ENCODE measurements around the gene IGLL1. TPM values are rescaled to one million over a fixed set of nuclear protein-coding genes. Genes with fewer than 3 reads are reported as not detected.
"Not testable (repeated sequence)": the region's sequence is repeated elsewhere in the genome, so short reads cannot be mapped to it uniquely, and the experiment has no call there.

The IGLL1 gene
- total and polyA plus RNA-seq, 5 experiments from 2014 or later, result not detected

GRCh38 chr22:23553924-23554870 is 25.9 kb downstream of the IGLL1 start:
- peaks cover 0 to 5% (median 3%) of the 10 kb centered on the region in 5 donors for H3K27me3 Mint-ChIP-seq
- H3K4me3 Mint-ChIP-seq, result no peak overlapping the region
- peak overlapping the region in 1 of 10 donors; percentile 40 for H3K27ac Mint-ChIP-seq
- POLR2A ChIA-PET, result no interaction called here
- DNase-seq, result peak in 1 of 10 donors; percentile 27
- H3K9me3 Mint-ChIP-seq, result peaks cover 0 to 2% (median 0%) of the 10 kb centered on the region in 9 donors
- ATAC-seq, result no peak
- H3K36me3 Mint-ChIP-seq, result no peaks in the 10 kb centered on the region
- H3K4me1 Mint-ChIP-seq, result no peaks in the 10 kb centered on the region

GRCh38 chr22:23553438-23553837 is 26.7 kb downstream of the IGLL1 start:
- peaks cover 0 to 4% (median under 1%) of the 10 kb centered on the region in 9 donors for H3K9me3 Mint-ChIP-seq
- H3K27ac Mint-ChIP-seq, result no peak overlapping the region
- no peaks in the 10 kb centered on the region for H3K4me1 Mint-ChIP-seq
- DNase-seq, result peak in 1 of 10 donors; percentile 51
- POLR2A ChIA-PET, result no interaction called here
- H3K4me3 Mint-ChIP-seq, result no peak overlapping the region
- no peak for ATAC-seq
- peaks cover 0 to under 1% (median 0%) of the 10 kb centered on the region in 3 donors for H3K36me3 Mint-ChIP-seq
- peaks cover 0 to 5% (median 3%) of the 10 kb centered on the region in 5 donors for H3K27me3 Mint-ChIP-seq

- H3K4me1 Mint-ChIP-seq, result no peaks in the 10 kb centered on the region
- no peak overlapping the region for H3K4me3 Mint-ChIP-seq
- peaks cover 0 to 10% (median 2%) of the 10 kb centered on the region in 3 donors for H3K36me3 Mint-ChIP-seq
- DNase-seq (no peak), ATAC-seq (no peak)
- no peak overlapping the region for H3K27ac Mint-ChIP-seq
- POLR2A ChIA-PET, result no interaction called here
- peaks cover 0 to 11% (median 6%) of the 10 kb centered on the region in 9 donors for H3K9me3 Mint-ChIP-seq
- peaks cover 0 to 5% (median 3%) of the 10 kb centered on the region in 5 donors for H3K27me3 Mint-ChIP-seq
These were observed 27.5 kb downstream of the IGLL1 start for GRCh38 chr22:23552573-23552972.

GRCh38 chr22:23551385-23551784 is 28.7 kb downstream of the IGLL1 start:
- Mint-ChIP-seq H3K9me3 (peaks cover 0 to 18% (median 6%) of the 10 kb centered on the region in 9 donors), H3K4me3 (no peak overlapping the region), H3K27ac (no peak overlapping the region), H3K4me1 (no peaks in the 10 kb centered on the region), H3K36me3 (peaks cover 0 to 12% (median 2%) of the 10 kb centered on the region in 3 donors), H3K27me3 (peaks cover 0 to 5% (median 2%) of the 10 kb centered on the region in 5 donors)
- no peak for DNase-seq
- no peak for ATAC-seq
- POLR2A ChIA-PET, result no interaction called here

GRCh38 chr22:23550049-23550650 is 29.9 kb downstream of the IGLL1 start:
- DNase-seq (peak in 1 of 10 donors; percentile 19), ATAC-seq (no peak)
- peaks cover 0 to 3% (median 2%) of the 10 kb centered on the region in 5 donors for H3K27me3 Mint-ChIP-seq
- H3K4me3 Mint-ChIP-seq, result no peak overlapping the region
- no peaks in the 10 kb centered on the region for H3K4me1 Mint-ChIP-seq
- H3K9me3 Mint-ChIP-seq, result peaks cover 0 to 19% (median 6%) of the 10 kb centered on the region in 9 donors
- H3K27ac Mint-ChIP-seq, result no peak overlapping the region
- POLR2A ChIA-PET, result no interaction called here
- peaks cover 0 to 12% (median 2%) of the 10 kb centered on the region in 3 donors for H3K36me3 Mint-ChIP-seq

- DNase-seq (peak in 1 of 10 donors; percentile 24), ATAC-seq (no peak)
- Mint-ChIP-seq H3K4me3 (no peak overlapping the region), H3K27me3 (no peaks in the 10 kb centered on the region), H3K27ac (no peak overlapping the region), H3K4me1 (no peaks in the 10 kb centered on the region), H3K9me3 (peaks cover 0 to 19% (median 6%) of the 10 kb centered on the region in 9 donors), H3K36me3 (peaks cover 0 to 12% (median 2%) of the 10 kb centered on the region in 3 donors)
- POLR2A ChIA-PET, result no interaction called here
These were observed 30.9 kb downstream of the IGLL1 start for GRCh38 chr22:23549198-23549595.

GRCh38 chr22:23548501-23549197 is 31.4 kb downstream of the IGLL1 start:
- H3K4me1 Mint-ChIP-seq, result no peaks in the 10 kb centered on the region
- no peak overlapping the region for H3K4me3 Mint-ChIP-seq
- no peak overlapping the region for H3K27ac Mint-ChIP-seq
- ATAC-seq, result no peak
- H3K9me3 Mint-ChIP-seq, result peaks cover 0 to 19% (median 6%) of the 10 kb centered on the region in 9 donors
- peaks cover 0 to 12% (median 2%) of the 10 kb centered on the region in 3 donors for H3K36me3 Mint-ChIP-seq
- DNase-seq, result peak in 1 of 10 donors; percentile 0
- H3K27me3 Mint-ChIP-seq, result no peaks in the 10 kb centered on the region
- POLR2A ChIA-PET, result no interaction called here

GRCh38 chr22:23547818-23548500 is 32.1 kb downstream of the IGLL1 start:
- no peaks in the 10 kb centered on the region for H3K27me3 Mint-ChIP-seq
- POLR2A ChIA-PET, result no interaction called here
- ATAC-seq, result no peak
- H3K27ac Mint-ChIP-seq, result no peak overlapping the region
- no peaks in the 10 kb centered on the region for H3K4me1 Mint-ChIP-seq
- no peak for DNase-seq
- H3K36me3 Mint-ChIP-seq, result peaks cover 0 to 12% (median 2%) of the 10 kb centered on the region in 3 donors
- H3K4me3 Mint-ChIP-seq, result no peak overlapping the region
- H3K9me3 Mint-ChIP-seq, result peaks cover 0 to 19% (median 6%) of the 10 kb centered on the region in 9 donors

GRCh38 chr22:23547382-23547781 is 32.7 kb downstream of the IGLL1 start:
- POLR2A ChIA-PET, H3K4me1 Mint-ChIP-seq, DNase-seq, H3K4me3 Mint-ChIP-seq, ATAC-seq, H3K27me3 Mint-ChIP-seq: not testable (repeated sequence)
- peaks cover 0 to 19% (median 6%) of the 10 kb centered on the region in 9 donors for H3K9me3 Mint-ChIP-seq
- peaks cover 0 to 12% (median 2%) of the 10 kb centered on the region in 3 donors for H3K36me3 Mint-ChIP-seq
- peak overlapping the region in 1 of 10 donors; percentile 63 for H3K27ac Mint-ChIP-seq

GRCh38 chr22:23544852-23545251 is 35.2 kb downstream of the IGLL1 start:
- peaks cover 0 to 12% (median 2%) of the 10 kb centered on the region in 3 donors for H3K36me3 Mint-ChIP-seq
- H3K27me3 Mint-ChIP-seq, result no peaks in the 10 kb centered on the region
- POLR2A ChIA-PET, result no interaction called here
- no peak overlapping the region for H3K4me3 Mint-ChIP-seq
- DNase-seq (no peak), ATAC-seq (no peak)
- H3K4me1 Mint-ChIP-seq, result no peaks in the 10 kb centered on the region
- H3K27ac Mint-ChIP-seq, result peak overlapping the region in 2 of 10 donors; percentile 4 to 11
- peaks cover 0 to 19% (median 6%) of the 10 kb centered on the region in 9 donors for H3K9me3 Mint-ChIP-seq

GRCh38 chr22:23543506-23544000 is 36.5 kb downstream of the IGLL1 start:
- Mint-ChIP-seq H3K27ac (peak overlapping the region in 1 of 10 donors; percentile 2), H3K9me3 (peaks cover 0 to 19% (median 3%) of the 10 kb centered on the region in 9 donors), H3K36me3 (peaks cover 0 to 12% (median 2%) of the 10 kb centered on the region in 3 donors)
- POLR2A ChIA-PET, H3K4me3 Mint-ChIP-seq, H3K4me1 Mint-ChIP-seq, ATAC-seq, H3K27me3 Mint-ChIP-seq, DNase-seq: not testable (repeated sequence)

GRCh38 chr22:23542933-23543332 is 37.2 kb downstream of the IGLL1 start:
- H3K9me3 Mint-ChIP-seq, result peaks cover 0 to 13% (median 0%) of the 10 kb centered on the region in 9 donors
- peaks cover 4 to 8% (median 6%) of the 10 kb centered on the region in 4 donors for H3K4me1 Mint-ChIP-seq
- no peak for ATAC-seq
- DNase-seq, result no peak
- no peaks in the 10 kb centered on the region for H3K27me3 Mint-ChIP-seq
- POLR2A ChIA-PET, result no interaction called here
- peaks cover 0 to 6% (median under 1%) of the 10 kb centered on the region in 3 donors for H3K36me3 Mint-ChIP-seq
- no peak overlapping the region for H3K4me3 Mint-ChIP-seq
- H3K27ac Mint-ChIP-seq, result no peak overlapping the region
